ENCODE results near the gene TENM4. TPM values are rescaled to one million over a fixed set of nuclear protein-coding genes. Genes with fewer than 3 reads are reported as not detected.

TENM4 gene
- polyA plus RNA-seq, 2 of the 4 experiments (the other 2 are of a cell fraction) = 0.06 to 0.31 TPM

DNA sequence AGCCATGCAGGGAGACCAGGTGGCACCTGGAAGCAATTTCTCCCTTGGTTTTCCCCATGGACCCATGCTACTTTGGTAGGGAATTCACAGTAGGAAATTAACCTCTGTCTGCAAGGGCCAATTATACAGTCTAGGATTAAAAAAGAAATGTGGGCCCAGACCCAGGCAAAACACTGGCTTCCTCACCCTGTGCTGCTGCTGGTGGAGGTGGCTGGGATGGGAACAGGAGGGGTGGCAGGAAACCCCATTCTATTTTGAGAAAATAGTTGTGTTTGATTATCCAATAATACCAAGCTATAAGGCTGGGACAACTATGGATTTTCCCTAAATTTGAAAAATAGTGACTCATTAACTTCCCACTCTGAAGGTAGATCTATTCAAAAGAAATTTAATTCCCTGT lies 449.1 kb downstream of the TENM4 start:
- no peaks in the 10 kb centered on the region for H3K9me3 ChIP-seq
- TF ChIP-seq KDM5A (IDR thresholded peaks at IDR 0.05) (no peak), CHD2 (IDR thresholded peaks at IDR 0.05; ENCODE audit: low read length, partially characterized antibody) (no peak), BCL3 (IDR thresholded peaks at IDR 0.05) (no peak), HMGXB4 (CRISPR knock-in tag; IDR thresholded peaks at IDR 0.05; ENCODE audit: borderline replicate concordance) (no peak), CBX2 (IDR thresholded peaks at IDR 0.05; ENCODE audit: borderline replicate concordance, low read depth) (no peak), FOSL2 (IDR thresholded peaks at IDR 0.05) (no peak), FOSL2 (CRISPR knock-in tag; IDR thresholded peaks at IDR 0.05) (no peak), FOXS1 (CRISPR knock-in tag; IDR thresholded peaks at IDR 0.05) (no peak), HEYL (CRISPR knock-in tag; IDR thresholded peaks at IDR 0.05) (no peak), ESRRA (IDR thresholded peaks at IDR 0.05; ENCODE audit: borderline replicate concordance, low read length) (no peak), MAFK (IDR thresholded peaks at IDR 0.05; ENCODE audit: partially characterized antibody) (no peak), KDM1A (IDR thresholded peaks at IDR 0.05; ENCODE audit: low read depth) (no peak), HES2 (IDR thresholded peaks at IDR 0.05) (no peak), SMC3 (IDR thresholded peaks at IDR 0.05) (no peak), EHF (CRISPR knock-in tag; IDR thresholded peaks at IDR 0.05) (no peak)
- TF ChIP-seq, protein P1, sequence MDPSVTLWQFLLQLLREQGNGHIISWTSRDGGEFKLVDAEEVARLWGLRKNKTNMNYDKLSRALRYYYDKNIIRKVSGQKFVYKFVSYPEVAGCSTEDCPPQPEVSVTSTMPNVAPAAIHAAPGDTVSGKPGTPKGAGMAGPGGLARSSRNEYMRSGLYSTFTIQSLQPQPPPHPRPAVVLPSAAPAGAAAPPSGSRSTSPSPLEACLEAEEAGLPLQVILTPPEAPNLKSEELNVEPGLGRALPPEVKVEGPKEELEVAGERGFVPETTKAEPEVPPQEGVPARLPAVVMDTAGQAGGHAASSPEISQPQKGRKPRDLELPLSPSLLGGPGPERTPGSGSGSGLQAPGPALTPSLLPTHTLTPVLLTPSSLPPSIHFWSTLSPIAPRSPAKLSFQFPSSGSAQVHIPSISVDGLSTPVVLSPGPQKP (IDR thresholded peaks at IDR 0.05; ENCODE audit: low read depth, low read length) = no peak
- H3K4me2 ChIP-seq = no peak overlapping the region
- H3K4me1 ChIP-seq = no peaks in the 10 kb centered on the region
- no peak overlapping the region for H3K4me3 ChIP-seq
- CTCF ChIA-PET = interaction anchor here (1.2 kb wide), 2 partner anchors 16 to 346 kb away, joined by 3 read pairs; no protein-coding TSS in a partner anchor
- no peak for FAIRE-seq
- no peak overlapping the region for H3K27ac ChIP-seq
- no peak for ATAC-seq
- POLR2A ChIA-PET = no interaction called here
- no peak for DNase-seq (ENCODE audit: low read depth in 1 of 2, low spot score in 1 of 2)

DNA sequence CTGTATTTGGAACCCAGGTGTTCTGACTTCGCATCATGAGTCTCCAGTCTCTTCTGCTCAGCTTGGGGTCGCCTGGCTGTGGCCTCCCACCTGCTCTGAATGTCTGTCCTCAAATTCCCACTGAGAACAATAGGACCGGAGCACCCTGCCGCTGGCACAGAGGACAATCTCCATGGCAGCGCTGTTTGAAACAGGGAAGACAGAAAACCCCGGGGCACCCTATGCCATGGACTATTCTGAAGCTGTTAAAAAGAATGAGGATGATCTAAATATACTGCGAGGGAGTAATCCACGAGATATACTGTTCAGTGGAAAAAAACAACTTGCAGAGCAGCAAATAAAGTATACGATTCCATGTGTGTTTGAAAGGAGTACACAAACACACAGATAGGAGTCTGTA lies 450.6 kb downstream of the TENM4 start:
- WGBS (ENCODE audit: missing lambda C conversion rate) = 37% methylated on average over 9 of the region's 9 CpGs
- ChIA-PET POLR2A (no interaction called here), CTCF (interaction anchor here (2.1 kb wide), 1 partner anchor 11 kb away, joined by 8 read pairs; no protein-coding TSS in a partner anchor)
- H3K4me3 ChIP-seq = no peak overlapping the region
- FAIRE-seq = no peak
- TF ChIP-seq KDM1A (IDR thresholded peaks at IDR 0.05; ENCODE audit: low read depth) = no peak
- TF ChIP-seq SREBF2 (IDR thresholded peaks at IDR 0.05) = no peak
- TF ChIP-seq, protein P2, sequence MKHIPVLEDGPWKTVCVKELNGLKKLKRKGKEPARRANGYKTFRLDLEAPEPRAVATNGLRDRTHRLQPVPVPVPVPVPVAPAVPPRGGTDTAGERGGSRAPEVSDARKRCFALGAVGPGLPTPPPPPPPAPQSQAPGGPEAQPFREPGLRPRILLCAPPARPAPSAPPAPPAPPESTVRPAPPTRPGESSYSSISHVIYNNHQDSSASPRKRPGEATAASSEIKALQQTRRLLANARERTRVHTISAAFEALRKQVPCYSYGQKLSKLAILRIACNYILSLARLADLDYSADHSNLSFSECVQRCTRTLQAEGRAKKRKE (CRISPR knock-in tag; IDR thresholded peaks at IDR 0.05; ENCODE audit: low read depth) = no peak
- no peak for TF ChIP-seq FOSL2 (IDR thresholded peaks at IDR 0.05)
- no peak for TF ChIP-seq FOSL2 (CRISPR knock-in tag; IDR thresholded peaks at IDR 0.05)
- no peak for TF ChIP-seq RARB (CRISPR knock-in tag; IDR thresholded peaks at IDR 0.05)
- no peak for TF ChIP-seq ZSCAN20 (CRISPR knock-in tag; IDR thresholded peaks at IDR 0.05)
- TF ChIP-seq HDAC2 (IDR thresholded peaks at IDR 0.05) = no peak
- TF ChIP-seq MAZ (IDR thresholded peaks at IDR 0.05; ENCODE audit: borderline replicate concordance, low read depth, low read length) = no peak
- TF ChIP-seq, protein P1 (IDR thresholded peaks at IDR 0.05; ENCODE audit: low read depth, low read length) = no peak
- no peak for TF ChIP-seq BCL3 (IDR thresholded peaks at IDR 0.05)
- no peak for TF ChIP-seq GATA3 (IDR thresholded peaks at IDR 0.05; ENCODE audit: borderline replicate concordance)
- TF ChIP-seq EHMT2 (IDR thresholded peaks at IDR 0.05; ENCODE audit: low read depth) = no peak
- TF ChIP-seq JUNB (IDR thresholded peaks at IDR 0.05) = no peak
- TF ChIP-seq JUN (IDR thresholded peaks at IDR 0.05) = no peak
- TF ChIP-seq, protein P3, sequence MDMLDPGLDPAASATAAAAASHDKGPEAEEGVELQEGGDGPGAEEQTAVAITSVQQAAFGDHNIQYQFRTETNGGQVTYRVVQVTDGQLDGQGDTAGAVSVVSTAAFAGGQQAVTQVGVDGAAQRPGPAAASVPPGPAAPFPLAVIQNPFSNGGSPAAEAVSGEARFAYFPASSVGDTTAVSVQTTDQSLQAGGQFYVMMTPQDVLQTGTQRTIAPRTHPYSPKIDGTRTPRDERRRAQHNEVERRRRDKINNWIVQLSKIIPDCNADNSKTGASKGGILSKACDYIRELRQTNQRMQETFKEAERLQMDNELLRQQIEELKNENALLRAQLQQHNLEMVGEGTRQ (IDR thresholded peaks at IDR 0.05) = no peak
- TF ChIP-seq ZNF302 (CRISPR knock-in tag; IDR thresholded peaks at IDR 0.05) = no peak
- no peak for TF ChIP-seq HOXB5 (CRISPR knock-in tag; IDR thresholded peaks at IDR 0.05)
- TF ChIP-seq POLR2A (IDR thresholded peaks at IDR 0.05; ENCODE audit: low read length) = no peak
- H3K9me3 ChIP-seq = no peaks in the 10 kb centered on the region
- H3K4me1 ChIP-seq = no peaks in the 10 kb centered on the region
- ATAC-seq = no peak
- no peak overlapping the region for H3K4me2 ChIP-seq
- no peak overlapping the region for H3K27ac ChIP-seq
- DNase-seq (ENCODE audit: low read depth in 1 of 2, low spot score in 1 of 2) = no peak
